Cerebellar nuclear complex (tissue), 1 donor: ENCODE data around the gene MED15.
A peak's percentile ranks its signal among the peaks of the same experiment; 100 is the strongest.
"Not testable (repeated sequence)": the region's sequence is repeated elsewhere in the genome, so short reads cannot be mapped to it uniquely, and the experiment has no call there.

ENCODE experiments used
- DNase-seq, 2 experiments: peaks; one replicate each; lab custom pipeline; 2025; lab: John Stamatoyannopoulos, UW

MED15 gene, protein sequence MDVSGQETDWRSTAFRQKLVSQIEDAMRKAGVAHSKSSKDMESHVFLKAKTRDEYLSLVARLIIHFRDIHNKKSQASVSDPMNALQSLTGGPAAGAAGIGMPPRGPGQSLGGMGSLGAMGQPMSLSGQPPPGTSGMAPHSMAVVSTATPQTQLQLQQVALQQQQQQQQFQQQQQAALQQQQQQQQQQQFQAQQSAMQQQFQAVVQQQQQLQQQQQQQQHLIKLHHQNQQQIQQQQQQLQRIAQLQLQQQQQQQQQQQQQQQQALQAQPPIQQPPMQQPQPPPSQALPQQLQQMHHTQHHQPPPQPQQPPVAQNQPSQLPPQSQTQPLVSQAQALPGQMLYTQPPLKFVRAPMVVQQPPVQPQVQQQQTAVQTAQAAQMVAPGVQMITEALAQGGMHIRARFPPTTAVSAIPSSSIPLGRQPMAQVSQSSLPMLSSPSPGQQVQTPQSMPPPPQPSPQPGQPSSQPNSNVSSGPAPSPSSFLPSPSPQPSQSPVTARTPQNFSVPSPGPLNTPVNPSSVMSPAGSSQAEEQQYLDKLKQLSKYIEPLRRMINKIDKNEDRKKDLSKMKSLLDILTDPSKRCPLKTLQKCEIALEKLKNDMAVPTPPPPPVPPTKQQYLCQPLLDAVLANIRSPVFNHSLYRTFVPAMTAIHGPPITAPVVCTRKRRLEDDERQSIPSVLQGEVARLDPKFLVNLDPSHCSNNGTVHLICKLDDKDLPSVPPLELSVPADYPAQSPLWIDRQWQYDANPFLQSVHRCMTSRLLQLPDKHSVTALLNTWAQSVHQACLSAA

DNA sequence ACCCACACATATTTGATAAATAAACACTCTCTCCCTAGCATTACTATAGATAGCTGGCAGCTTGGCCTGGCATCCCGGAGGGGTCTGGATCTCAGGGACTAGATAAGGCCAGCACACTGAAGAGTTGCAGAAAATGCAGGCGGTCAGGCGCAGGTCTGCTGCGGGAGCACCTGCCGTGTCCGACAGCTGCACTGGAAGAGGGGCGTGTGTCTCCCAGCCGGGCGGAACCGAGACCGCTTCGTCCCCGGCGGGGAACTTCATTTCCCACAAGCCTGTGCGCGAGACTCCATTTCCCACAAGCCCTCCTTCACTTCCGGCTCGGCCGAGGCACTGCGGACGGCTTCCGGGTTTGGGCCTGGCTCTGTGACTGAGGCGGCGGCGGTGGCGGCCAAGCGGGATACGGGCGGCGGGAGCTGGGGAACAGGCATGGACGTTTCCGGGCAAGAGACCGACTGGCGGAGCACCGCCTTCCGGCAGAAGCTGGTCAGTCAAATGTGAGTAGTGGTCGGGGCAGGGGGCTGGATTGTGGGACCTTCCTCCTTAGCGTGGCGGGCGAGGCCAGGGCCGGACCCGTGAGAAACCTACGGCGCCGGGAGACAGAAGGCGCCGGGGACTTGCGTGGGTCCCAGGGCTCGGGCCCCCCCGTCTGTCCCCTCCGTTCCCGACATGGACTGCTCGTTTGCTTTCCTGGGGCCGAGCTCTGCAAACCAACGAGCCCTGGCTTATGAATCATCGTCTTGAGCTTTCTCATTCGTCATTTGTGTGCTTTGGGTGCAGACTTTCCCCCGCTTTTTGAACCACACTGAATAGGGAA, at the start of gene MED15:
Gene MED15, plus strand, starts transcription at position 358 of the 814 bp plus-strand sequence. Its CDS starts 69 bp downstream, at position 427.
- DNase-seq = peak; percentile 46 to 63

- DNase-seq = no peak
Observed at GRCh38 chr22:20458530-20459151, 48.8 kb upstream of the MED15 start.

DNA sequence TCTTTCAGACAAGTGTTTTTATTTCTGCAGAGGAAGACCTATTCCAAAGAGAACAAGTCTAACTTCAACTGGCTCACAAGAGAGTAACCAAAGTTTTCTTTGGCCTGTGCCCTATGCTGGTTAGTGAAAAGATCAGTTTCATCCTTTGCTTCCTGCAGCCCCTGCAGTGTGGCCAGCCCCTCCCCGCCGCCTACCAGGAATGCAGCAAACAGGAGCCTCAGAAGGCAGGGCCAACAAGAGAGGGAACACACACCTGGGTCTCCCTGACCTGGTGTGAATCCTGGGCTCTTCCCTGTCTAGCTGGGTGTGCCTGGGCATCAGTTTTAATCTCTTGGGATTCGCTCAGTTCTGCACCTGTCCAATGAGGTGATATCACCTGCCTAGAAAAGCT, 48.3 kb upstream of the MED15 start:
- no peak for DNase-seq

GRCh38 chr22:20459862-20460261, 47.5 kb upstream of the MED15 start:
- DNase-seq = no peak

GRCh38 chr22:20463324-20464095, 43.9 kb upstream of the MED15 start:
- no peak for DNase-seq

DNA sequence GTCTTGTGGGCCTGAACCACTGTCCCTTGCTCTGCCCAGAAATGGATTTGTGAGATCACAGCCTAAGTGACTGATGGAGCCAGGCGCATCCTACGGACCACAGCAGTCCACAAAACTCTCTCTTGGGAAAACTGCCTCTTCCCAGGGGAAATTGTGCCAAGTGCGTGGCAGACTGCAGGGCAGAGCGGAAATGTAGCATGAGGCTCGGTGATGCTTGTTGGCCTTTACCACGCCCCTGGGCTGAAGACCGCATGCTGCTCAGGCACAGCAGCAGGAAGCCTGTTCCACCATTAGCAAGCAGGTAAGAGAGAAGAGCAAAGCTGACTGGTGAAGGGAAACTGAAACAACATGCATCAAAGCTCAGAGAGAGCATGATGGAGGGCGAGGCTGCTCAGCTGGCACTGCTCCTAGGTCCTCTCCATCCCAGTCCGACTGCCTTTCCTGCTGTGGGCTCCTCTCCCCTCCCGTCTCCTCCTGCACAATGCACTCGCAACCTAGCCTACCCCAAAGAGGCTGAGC, 43.3 kb upstream of the MED15 start:
- DNase-seq = no peak

DNA sequence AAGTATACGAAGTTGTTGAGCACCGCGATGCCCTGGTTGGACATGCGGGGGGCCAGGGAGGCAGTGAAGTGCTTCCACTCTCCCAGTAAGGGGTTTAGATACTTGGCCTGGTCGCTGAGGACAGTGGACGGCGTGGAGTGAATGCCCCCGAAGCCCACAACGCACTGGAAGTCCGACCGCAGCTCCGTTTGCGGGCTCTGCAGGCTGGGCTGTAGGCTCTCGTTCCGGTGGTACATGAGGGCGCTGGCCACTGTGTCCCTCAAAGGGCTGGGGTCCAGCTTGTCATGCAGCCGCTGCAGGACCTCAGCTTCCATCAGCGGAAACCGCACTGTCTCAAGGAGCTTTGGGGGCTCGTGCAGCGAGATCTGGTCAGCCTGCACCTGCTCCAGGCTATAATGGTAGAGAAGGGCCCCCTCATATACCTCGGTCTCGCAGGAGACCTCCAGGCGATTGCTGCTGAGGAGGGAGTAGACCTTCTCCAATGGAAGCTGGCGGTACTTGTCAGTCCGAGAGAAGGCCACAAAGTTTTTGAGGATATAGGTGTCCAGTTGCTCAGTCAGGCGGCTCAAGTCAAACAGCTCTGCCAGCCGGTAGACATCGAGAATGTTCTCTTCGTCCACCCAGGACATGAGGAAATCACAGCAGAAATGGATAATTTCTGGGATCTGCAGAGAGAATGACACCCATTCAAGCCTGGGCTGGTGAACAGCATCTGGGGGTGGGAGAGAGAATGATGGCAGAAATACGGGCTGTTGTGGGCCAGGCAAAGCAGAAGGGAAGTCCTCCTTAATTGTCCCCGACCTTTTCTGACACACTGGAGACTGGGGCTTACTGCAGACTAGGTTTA, 42.3 kb upstream of the MED15 start:
- no peak for DNase-seq

GRCh38 chr22:20465759-20466077, 41.7 kb upstream of the MED15 start:
- DNase-seq = no peak

- DNase-seq = no peak
Observed at GRCh38 chr22:20466659-20467379, 40.6 kb upstream of the MED15 start.

- no peak for DNase-seq
Observed at GRCh38 chr22:20469110-20469868, 38.1 kb upstream of the MED15 start.

DNA sequence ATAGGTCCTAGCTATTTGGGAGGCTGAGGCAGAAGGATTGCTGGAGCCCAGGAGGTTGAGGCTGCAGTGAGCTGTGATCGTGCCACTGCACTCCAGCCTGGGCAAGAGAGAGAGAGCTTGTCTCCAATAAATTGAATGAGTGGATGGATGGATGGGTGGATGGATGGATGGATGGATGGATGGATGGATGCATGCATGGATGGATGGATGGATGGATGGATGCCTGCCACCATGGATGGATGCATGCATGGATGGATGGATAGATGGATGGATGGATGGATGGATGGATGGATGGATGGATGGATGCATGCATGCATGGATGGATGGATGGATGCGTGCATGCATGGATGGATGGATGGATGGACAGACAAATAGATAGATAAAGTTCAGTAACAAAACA, 36.9 kb upstream of the MED15 start:
- not testable (repeated sequence) for DNase-seq

- DNase-seq = no peak
Observed at GRCh38 chr22:20471126-20471833, 36.1 kb upstream of the MED15 start.

DNA sequence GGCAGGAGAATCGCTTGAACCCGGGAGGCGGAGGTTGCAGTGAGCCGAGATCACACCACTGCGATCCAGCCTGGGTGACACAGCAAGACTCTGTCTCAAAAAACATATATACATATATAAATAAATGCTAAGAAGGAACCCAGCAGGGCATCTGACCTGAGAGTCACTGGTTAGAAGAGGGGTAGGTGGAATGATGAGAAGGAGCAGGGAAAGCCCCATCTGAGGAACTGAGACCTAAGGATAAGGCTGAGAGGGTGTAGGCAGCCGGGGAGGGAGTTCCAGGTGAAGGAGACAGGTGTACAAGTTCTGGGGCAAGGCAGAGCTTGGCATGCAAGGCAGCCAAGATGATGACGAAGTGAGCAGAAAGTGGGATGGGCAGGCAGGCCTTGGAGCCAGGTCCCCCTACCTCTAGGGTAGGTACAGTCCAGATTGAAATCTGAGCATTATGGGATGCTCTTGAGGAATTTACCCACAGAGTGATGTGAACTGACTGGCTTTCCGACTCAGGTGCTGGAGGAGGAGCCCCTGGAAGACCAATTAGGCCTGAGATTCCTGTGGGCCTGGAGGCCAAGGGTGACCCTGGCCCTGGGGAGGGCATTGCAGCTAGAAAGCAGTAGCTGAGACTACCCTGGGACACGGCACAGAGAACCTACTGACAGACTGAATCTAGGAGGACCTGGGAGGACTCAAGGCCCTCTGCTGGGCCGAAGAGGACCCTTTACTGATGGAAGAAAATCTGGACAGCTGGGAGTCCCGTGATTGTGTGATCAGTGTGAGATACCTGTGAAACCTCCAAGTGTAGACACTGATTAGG, 34.6 kb upstream of the MED15 start:
- no peak for DNase-seq

- no peak for DNase-seq
Observed at GRCh38 chr22:20475115-20475436, 32.3 kb upstream of the MED15 start.

DNA sequence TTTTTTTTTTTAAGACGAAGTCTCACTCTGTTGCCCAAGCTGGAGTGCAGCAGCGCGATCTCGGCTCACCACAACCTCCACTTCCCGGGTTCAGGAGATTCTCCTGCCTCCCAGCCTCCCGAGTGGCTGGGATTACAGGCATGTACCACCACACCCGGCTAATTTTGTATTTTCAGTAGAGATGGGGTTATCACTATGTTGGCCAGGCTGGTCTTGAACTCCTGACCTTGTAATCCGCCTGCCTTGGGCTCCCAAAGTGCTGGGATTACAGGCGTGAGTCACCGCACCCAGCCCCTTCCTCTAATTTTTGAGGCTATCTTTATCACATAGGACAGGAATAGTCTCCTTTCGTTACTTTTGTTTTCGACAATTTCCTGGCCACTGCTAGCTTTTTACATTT, 31.8 kb upstream of the MED15 start:
- not testable (repeated sequence) for DNase-seq

GRCh38 chr22:20478059-20478458, 29.4 kb upstream of the MED15 start:
- DNase-seq = not testable (repeated sequence)

DNA sequence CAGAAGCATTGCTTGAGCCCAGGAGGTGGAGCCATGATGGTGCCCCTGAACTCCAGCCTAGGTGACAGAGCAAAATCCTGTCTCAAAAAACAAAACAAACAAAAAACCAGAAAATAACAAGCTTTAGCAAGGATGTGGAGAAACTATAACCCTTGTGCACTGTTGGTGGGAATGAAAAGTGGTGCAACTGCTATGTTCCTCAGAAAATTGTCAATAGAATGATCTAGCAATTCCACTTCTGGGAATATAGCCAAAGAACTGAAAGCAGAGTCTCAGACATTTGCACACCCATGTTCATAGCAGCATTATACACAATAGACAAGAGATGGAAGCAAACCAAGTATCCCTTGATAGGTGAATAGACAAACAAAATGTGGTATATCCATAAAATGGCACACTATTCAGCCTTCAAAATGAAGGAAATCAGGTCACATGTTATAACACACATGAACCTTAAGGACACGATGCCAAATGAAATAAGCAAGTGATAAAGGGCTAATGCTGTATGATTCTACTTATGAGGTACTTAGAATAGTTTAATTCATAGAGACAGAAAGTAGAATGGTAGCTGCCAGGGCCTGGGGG, 27.7 kb upstream of the MED15 start:
- no peak for DNase-seq
